HG02571 (cell line): Measurements from ENCODE around the gene CAMTA1.
"Not testable (repeated sequence)": the region's sequence is repeated elsewhere in the genome, so short reads cannot be mapped to it uniquely, and the experiment has no call there.

Experiments
- ATAC-seq: cut with Tn5 transposase; IDR thresholded peaks from one replicate; pipeline ENCODE4 v1.9.1; 2021; ENCODE audit warnings: mild to moderate bottlenecking, moderate library complexity; ENCODE audit not compliant: unreplicated experiment

Gene CAMTA1

GRCh38 chr1:7373876-7374562 is 588.8 kb downstream of the CAMTA1 start:
- ATAC-seq = no peak

- no peak for ATAC-seq
Measured at GRCh38 chr1:7374563-7375160, 589.4 kb downstream of the CAMTA1 start.

GRCh38 chr1:7375329-7375728 is 590.1 kb downstream of the CAMTA1 start:
- no peak for ATAC-seq

GRCh38 chr1:7375781-7376660 is 590.8 kb downstream of the CAMTA1 start:
- no peak for ATAC-seq

GRCh38 chr1:7376676-7377075 is 591.4 kb downstream of the CAMTA1 start:
- no peak for ATAC-seq

GRCh38 chr1:7378346-7379130 is 593.3 kb downstream of the CAMTA1 start:
- no peak for ATAC-seq

- ATAC-seq = no peak
Measured at GRCh38 chr1:7379441-7379971, 594.3 kb downstream of the CAMTA1 start.

- not testable (repeated sequence) for ATAC-seq
Measured at GRCh38 chr1:7380068-7380467, 594.8 kb downstream of the CAMTA1 start.

GRCh38 chr1:7380712-7381111 is 595.5 kb downstream of the CAMTA1 start:
- ATAC-seq = no peak

GRCh38 chr1:7381729-7382128 is 596.5 kb downstream of the CAMTA1 start:
- not testable (repeated sequence) for ATAC-seq

GRCh38 chr1:7382971-7383370 is 597.7 kb downstream of the CAMTA1 start:
- no peak for ATAC-seq

- ATAC-seq = no peak
Measured at GRCh38 chr1:7383671-7384520, 598.6 kb downstream of the CAMTA1 start.

- no peak for ATAC-seq
Measured at GRCh38 chr1:7384679-7385078, 599.4 kb downstream of the CAMTA1 start.

GRCh38 chr1:7385471-7386225 is 600.4 kb downstream of the CAMTA1 start:
- no peak for ATAC-seq

- no peak for ATAC-seq
Measured at GRCh38 chr1:7386226-7387052, 601.2 kb downstream of the CAMTA1 start.

- ATAC-seq = no peak
Measured at GRCh38 chr1:7387053-7387927, 602.0 kb downstream of the CAMTA1 start.

- no peak for ATAC-seq
Measured at GRCh38 chr1:7388141-7388487, 602.9 kb downstream of the CAMTA1 start.
